Small intestine (tissue), 7 donors: ENCODE results near the gene CAPSL. TPM values are rescaled to one million over a fixed set of nuclear protein-coding genes. Genes with fewer than 3 reads are reported as not detected.

Source experiments
- DNase-seq, 2 donors: peaks; one replicate each; pipeline versions ENCODE4 v3.0.0 to v3.0.0-alpha.2; 2013
- FAIRE-seq: peaks from 2 replicates; lab custom pipeline; 2012; peaks lifted over from hg19 to GRCh38; lab: Jason Lieb, UNC
- H3K27ac ChIP-seq, 3 donors: one replicate each; pipeline ENCODE4 v1.5.1; 2013; ENCODE audit warnings: low read length in 2 of 3, mild to moderate bottlenecking in 2 of 3, control low read depth in 1 of 3, inconsistent platforms in 1 of 3, low read depth in 1 of 3, moderate library complexity in 1 of 3
- H3K27me3 ChIP-seq, 3 donors: one replicate each; pipeline ENCODE4 v1.6.1; 2013; ENCODE audit warnings: low read length in 3 of 3, inconsistent platforms in 1 of 3; ENCODE audit not compliant: control insufficient read depth in 3 of 3, insufficient read depth in 3 of 3
- H3K36me3 ChIP-seq, 3 donors: one replicate each; pipeline ENCODE4 v1.6.1; 2013; ENCODE audit warnings: low read length in 3 of 3, inconsistent platforms in 1 of 3, low read depth in 1 of 3, mild to moderate bottlenecking in 1 of 3, moderate library complexity in 1 of 3; ENCODE audit not compliant: control insufficient read depth in 3 of 3, insufficient read depth in 2 of 3
- H3K4me1 ChIP-seq, 3 donors: one replicate each; pipeline ENCODE4 v1.6.1; 2013; ENCODE audit warnings: low read length in 2 of 3, inconsistent platforms in 1 of 3, low read depth in 1 of 3, mild to moderate bottlenecking in 1 of 3, moderate library complexity in 1 of 3; ENCODE audit not compliant: control insufficient read depth in 3 of 3, insufficient read depth in 2 of 3
- H3K4me3 ChIP-seq, 3 donors: one replicate each; pipeline ENCODE4 v1.5.1; 2013; ENCODE audit warnings: low read length in 3 of 3, control low read depth in 1 of 3, inconsistent platforms in 1 of 3, low read depth in 1 of 3, mild to moderate bottlenecking in 1 of 3, moderate library complexity in 1 of 3
- H3K9me3 ChIP-seq, 2 donors: one replicate each; pipeline ENCODE4 v1.6.1; 2013; ENCODE audit warnings: low read depth in 1 of 2, low read length in 1 of 2; ENCODE audit not compliant: control insufficient read depth in 2 of 2, insufficient read depth in 1 of 2
- WGBS, 3 donors: extraction: QIAGEN DNeasy Blood & Tissue Kit; methylation state at CpG; one replicate each; pipeline ENCODE4 v1.1.7; 2013; 5-methylcytosine and 5-hydroxymethylcytosine counted together
- polyA plus RNA-seq, 4 donors: library from polyadenylated mRNA; stranded (reverse) in 3 of 4; unstranded in 1 of 4; fragments of 200-250 nt in 3 of 4; fragments of 120-200 nt in 1 of 4; gene quantifications; one replicate each; pipeline versions ENCODE4 v1.2.1 to v1.2.3, GENCODE V29; 2013
- donor health status: healthy with polysubstance abuse.
- donor health status: control.
- donor health status: control.
- donor health status: Bipolar disorder and iron deficiency.
- donor health status: healthy.

CAPSL gene
- polyA plus RNA-seq, 4 donors: 0.55 TPM; not detected in 3

DNA sequence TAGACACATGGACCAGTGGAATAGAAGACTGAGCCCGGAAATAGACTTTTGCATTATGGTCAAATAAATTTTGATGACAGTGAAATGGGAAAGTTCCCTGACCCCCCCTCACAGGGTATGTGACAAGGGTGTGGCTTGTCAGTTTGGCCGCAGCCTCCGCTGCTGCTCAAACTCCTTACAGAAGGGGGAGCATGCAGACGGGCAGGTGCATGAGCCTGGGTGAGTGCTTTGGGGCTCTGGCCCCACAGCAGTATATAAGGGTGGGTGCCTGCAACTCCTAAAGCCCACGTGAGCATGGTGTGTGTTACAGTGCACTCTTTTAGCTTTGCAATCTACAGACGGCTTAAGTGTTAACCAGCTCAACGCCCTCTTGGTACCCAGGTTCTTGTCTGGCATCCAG is 21.9 kb upstream of the CAPSL start:
- H3K4me3 ChIP-seq: no peak overlapping the region
- peaks cover 0 to 21% of the 10 kb centered on the region in 2 donors for H3K9me3 ChIP-seq
- no peak for DNase-seq
- H3K27ac ChIP-seq: no peak overlapping the region
- peaks cover 0 to 13% (median 0%) of the 10 kb centered on the region in 3 donors for H3K27me3 ChIP-seq
- peaks cover 0 to 37% (median 4%) of the 10 kb centered on the region in 3 donors for H3K36me3 ChIP-seq
- WGBS, 3 donors: 77 to 83% (median 78%) methylated on average over 7 of the region's 7 CpGs
- no peak for FAIRE-seq
- H3K4me1 ChIP-seq: no peaks in the 10 kb centered on the region

DNA sequence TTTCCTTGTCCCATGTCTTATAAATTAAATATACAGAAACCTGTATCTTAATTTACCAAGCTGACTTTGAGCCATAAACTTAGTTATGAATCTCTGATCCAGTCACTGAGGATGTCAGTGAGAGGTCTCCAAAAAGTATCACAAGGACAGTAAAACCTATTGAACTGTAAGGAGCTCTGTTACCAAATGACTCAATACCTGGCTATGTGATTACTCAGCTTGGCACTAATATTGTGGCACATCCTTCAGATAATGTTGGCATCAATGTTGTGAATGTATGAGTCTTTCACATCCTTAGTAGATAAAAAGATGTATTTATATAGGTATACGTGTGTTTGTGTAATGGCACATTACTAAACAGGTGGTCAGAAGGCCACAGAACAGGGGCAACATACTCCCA is 18.0 kb upstream of the CAPSL start:
- DNase-seq (no peak), FAIRE-seq (no peak)
- H3K27ac ChIP-seq: no peak overlapping the region
- H3K27me3 ChIP-seq: peaks cover 0 to 3% (median 0%) of the 10 kb centered on the region in 3 donors
- WGBS, 3 donors: 83 to 96% (median 87%) methylated on average over 1 of the region's 1 CpG
- no peaks in the 10 kb centered on the region for H3K4me1 ChIP-seq
- peaks cover 0 to 19% (median 8%) of the 10 kb centered on the region in 3 donors for H3K36me3 ChIP-seq
- H3K4me3 ChIP-seq: no peak overlapping the region
- peaks cover 0 to 7% of the 10 kb centered on the region in 2 donors for H3K9me3 ChIP-seq

DNA sequence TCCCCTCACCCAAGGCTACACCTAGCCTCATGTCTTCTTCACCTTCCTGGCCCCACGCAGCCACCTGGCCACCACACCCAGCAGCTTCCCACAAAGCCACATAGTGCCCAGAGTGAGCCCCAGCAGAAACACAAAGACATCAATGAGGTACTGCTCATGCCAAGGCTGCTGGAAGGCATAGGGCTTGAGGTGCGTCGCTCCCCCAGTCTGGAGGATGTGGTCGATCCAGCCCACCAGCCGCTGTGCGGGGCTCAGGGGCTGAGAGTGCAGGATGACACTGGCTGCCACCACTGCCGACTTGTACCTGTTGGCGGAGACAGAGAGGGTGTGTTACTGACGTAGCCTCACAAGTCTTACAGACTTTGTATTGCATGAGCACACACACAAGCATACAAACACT is 15.8 kb upstream of the CAPSL start:
- FAIRE-seq (no peak), DNase-seq (no peak)
- no peak overlapping the region for H3K27ac ChIP-seq
- peaks cover 0 to 3% (median 0%) of the 10 kb centered on the region in 3 donors for H3K27me3 ChIP-seq
- no peaks in the 10 kb centered on the region for H3K9me3 ChIP-seq
- H3K36me3 ChIP-seq: peaks cover 0 to 12% (median 6%) of the 10 kb centered on the region in 3 donors
- H3K4me3 ChIP-seq: no peak overlapping the region
- no peaks in the 10 kb centered on the region for H3K4me1 ChIP-seq
- WGBS, 3 donors: 61 to 76% (median 70%) methylated on average over 9 of the region's 9 CpGs

DNA sequence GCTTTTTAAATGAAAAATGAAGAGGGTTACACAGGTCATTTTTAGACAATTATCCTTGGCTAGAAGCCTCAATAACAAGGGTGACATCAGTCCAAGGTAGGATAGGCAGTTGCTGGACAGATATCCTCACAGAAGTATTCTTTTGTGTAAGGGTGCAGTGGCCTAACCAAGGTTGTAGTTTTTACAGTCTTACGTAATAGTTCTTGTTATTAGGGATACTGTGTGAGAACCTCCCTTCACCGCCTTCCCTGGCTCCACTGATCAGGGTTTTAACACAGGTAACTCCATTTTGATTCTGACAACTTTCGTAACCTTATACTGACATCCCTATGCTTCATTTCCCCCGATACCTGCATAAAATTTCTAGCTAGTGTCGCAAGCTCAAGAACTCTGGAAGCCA is 8.7 kb upstream of the CAPSL start:
- FAIRE-seq: no peak
- H3K4me3 ChIP-seq: no peak overlapping the region
- no peak overlapping the region for H3K27ac ChIP-seq
- DNase-seq: no peak
- H3K36me3 ChIP-seq: no peaks in the 10 kb centered on the region
- no peaks in the 10 kb centered on the region for H3K27me3 ChIP-seq
- H3K4me1 ChIP-seq: no peaks in the 10 kb centered on the region
- WGBS, 3 donors: 71 to 76% (median 76%) methylated on average over 5 of the region's 5 CpGs
- H3K9me3 ChIP-seq: peaks cover 0 to 4% of the 10 kb centered on the region in 2 donors

DNA sequence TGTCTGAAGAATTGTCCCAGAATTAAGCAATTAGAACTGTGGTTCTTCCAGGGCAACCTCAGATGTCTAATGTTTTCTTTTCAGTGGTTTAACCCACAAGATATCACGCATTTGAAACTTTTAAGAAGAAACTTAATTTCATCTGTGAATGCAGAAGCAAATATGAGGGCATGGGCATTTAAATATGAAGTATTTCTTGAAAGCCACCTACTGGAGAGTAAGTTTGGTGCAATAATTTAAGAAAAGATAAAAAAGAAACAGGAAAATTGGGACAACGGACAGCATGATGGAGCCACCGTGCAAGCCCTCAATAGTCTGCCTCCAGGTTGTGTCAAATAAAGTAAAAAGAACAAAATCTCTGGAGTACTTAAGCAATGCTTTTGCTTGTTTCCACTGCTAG is 1.2 kb upstream of the CAPSL start:
- Histone ChIP-seq H3K27me3 (no peaks in the 10 kb centered on the region), H3K36me3 (no peaks in the 10 kb centered on the region), H3K27ac (no peak overlapping the region), H3K9me3 (peaks cover 0 to 1% of the 10 kb centered on the region in 2 donors), H3K4me1 (no peaks in the 10 kb centered on the region), H3K4me3 (no peak overlapping the region)
- DNase-seq: no peak
- FAIRE-seq: no peak
- 67 to 79% (median 73%) methylated on average over 3 of the region's 3 CpGs for WGBS, 3 donors

DNA sequence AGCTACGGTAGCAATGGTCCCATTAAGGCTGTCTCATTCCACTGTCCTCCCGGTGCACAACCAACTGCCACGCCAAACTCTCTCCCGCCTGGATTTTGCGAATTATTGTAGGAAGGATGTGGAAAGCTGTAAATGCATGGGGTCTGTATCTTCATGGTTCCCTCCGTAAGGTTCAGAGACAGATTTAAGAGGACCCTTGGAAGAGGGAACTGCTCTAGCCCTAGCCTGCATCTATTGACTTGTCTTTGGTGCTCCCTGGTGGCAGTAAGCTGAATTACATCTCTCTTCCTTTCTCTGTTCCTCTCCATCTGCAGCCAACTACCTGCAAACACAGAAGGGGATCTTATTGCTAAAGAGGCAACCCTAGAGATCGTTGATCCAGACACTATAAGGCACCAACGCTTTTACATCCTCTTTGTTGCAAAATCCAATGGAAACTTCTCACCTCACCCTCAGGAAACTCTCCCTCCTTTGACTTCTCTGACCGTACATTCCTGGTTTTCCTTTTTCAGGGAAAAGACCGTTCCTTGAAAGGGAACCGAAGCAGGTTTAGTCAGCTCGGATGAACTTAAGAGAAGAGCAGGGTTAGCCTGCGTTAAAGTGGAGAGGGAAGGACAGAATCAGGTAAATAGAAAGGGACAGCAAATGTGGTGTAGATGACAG is 11.9 kb downstream of the CAPSL start:
- H3K9me3 ChIP-seq: no peaks in the 10 kb centered on the region
- H3K36me3 ChIP-seq: no peaks in the 10 kb centered on the region
- H3K27ac ChIP-seq: no peak overlapping the region
- FAIRE-seq (no peak), DNase-seq (peak; percentile 53 to 71)
- H3K27me3 ChIP-seq: peaks cover 0 to 18% (median 0%) of the 10 kb centered on the region in 3 donors
- WGBS, 3 donors: 38 to 43% (median 40%) methylated on average over 13 of the region's 13 CpGs
- no peak overlapping the region for H3K4me3 ChIP-seq
- no peaks in the 10 kb centered on the region for H3K4me1 ChIP-seq

DNA sequence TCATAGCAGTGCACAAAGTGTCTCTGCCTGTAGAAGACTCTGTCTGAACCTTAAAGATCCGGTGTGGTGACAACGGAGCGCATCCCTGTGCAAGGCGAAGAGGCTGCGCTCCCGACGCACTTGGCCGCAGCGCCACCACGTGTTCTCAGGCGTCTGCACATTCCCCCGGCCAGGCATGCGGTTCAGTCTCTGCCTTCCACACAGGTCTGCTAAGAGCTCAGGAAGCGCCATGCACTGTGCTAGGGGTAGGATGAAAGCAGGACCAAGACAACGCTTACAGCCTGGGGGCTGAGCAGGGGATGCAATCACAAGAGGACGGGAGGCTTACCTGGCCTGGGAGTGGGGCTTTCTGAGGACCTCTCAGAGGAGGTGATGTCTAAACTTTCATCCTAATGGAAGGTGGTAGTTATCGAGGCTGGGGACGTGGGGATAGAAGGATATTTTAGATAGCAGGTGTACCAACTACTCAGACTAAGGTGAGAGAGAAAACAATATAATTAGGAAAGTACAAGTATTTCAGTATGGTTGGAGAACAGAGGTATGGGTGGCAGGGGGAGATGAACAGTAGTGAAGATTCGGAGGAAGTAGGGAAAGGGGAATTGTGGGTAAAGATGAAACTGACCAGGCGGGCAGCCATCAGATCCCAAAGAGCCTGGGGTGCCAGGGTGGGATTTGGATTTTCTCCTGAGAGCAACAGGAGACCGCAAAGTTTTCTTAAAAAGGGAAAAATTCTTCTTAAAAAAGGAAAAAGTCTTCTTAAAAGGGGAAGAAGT is 13.3 kb downstream of the CAPSL start:
- no peak for FAIRE-seq
- Histone ChIP-seq H3K36me3 (no peaks in the 10 kb centered on the region), H3K27ac (no peak overlapping the region), H3K4me1 (no peaks in the 10 kb centered on the region), H3K9me3 (peaks cover 0 to 4% of the 10 kb centered on the region in 2 donors), H3K27me3 (peaks cover 0 to 14% (median 3%) of the 10 kb centered on the region in 3 donors), H3K4me3 (no peak overlapping the region)
- peak; percentile 71 to 77 for DNase-seq
- WGBS, 3 donors: 10 to 14% (median 13%) methylated on average over 21 of the region's 21 CpGs

DNA sequence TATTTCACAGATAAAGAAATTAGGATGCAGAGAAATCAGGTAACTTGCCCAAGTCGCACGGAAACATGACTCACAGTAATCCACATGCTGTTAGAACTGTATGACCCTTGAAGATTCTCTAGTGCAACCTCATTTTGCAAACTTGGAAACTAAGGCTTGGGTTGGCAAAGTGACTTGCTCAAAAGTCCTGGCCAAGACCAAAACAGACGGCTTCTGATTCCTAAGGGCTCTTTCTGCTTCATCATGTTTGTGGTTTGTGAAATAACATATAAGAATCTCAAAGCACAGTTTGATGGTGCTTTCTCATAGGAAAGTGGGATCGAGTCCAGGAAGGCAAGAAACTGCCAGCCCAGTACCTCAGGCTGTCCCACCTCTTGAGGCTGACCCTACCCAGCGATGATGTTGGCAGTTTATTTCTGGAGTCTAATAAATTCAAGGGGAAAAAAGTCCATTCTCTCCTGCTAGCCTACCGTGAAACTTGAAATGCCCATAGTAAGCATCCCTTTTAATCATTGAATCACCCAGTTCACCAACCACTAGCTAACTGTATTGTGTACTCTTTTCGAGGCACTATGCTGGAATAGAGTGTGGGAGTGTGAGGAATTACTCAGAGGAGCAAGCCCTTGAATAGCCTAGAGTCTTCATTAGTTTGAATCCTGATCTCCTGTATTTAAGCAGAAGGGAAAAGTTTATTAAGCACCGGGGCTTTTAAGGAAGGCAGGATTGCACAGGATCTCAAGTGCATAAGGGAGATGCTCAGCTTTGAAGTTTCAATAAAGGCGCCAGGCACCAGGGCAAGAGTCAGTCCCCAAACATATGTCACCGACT is 14.1 kb downstream of the CAPSL start:
- 48 to 55% (median 53%) methylated on average over 10 of the region's 10 CpGs for WGBS, 3 donors
- Histone ChIP-seq H3K27ac (no peak overlapping the region), H3K4me1 (no peaks in the 10 kb centered on the region), H3K36me3 (no peaks in the 10 kb centered on the region), H3K27me3 (peaks cover 0 to 14% (median 3%) of the 10 kb centered on the region in 3 donors), H3K9me3 (peaks cover 0 to 11% of the 10 kb centered on the region in 2 donors), H3K4me3 (no peak overlapping the region)
- FAIRE-seq: no peak
- DNase-seq: peak in 1 of 2 donors; percentile 11
